NCI-H2227 (cell line): ENCODE data around the gene AKAP12.
"Not testable (repeated sequence)": the region's sequence is repeated elsewhere in the genome, so short reads cannot be mapped to it uniquely, and the experiment has no call there.

Experiments
- DNase-seq: peaks from one replicate; lab custom pipeline; 2025; ENCODE audit not compliant: unreplicated experiment; lab: John Stamatoyannopoulos, UW

The AKAP12 gene

DNA sequence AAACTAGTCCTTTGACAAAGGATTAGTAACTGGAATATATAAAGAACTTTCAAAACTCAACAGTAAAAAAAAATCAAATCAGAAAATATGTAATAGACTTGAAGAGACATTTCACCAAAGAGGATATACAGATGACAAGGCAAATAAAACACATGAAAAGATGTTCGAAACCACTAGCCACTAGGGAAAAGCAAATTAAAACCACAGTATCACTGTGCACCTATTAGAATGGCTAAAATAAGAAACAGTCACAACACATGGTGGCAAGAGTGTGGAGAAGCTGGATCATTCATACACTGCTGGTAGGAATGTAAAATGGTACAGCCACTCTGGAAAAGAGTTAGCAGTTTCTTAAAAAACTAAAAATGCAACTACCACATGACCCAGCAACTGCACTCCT, 136.7 kb downstream of the AKAP12 start:
- DNase-seq, result no peak

DNA sequence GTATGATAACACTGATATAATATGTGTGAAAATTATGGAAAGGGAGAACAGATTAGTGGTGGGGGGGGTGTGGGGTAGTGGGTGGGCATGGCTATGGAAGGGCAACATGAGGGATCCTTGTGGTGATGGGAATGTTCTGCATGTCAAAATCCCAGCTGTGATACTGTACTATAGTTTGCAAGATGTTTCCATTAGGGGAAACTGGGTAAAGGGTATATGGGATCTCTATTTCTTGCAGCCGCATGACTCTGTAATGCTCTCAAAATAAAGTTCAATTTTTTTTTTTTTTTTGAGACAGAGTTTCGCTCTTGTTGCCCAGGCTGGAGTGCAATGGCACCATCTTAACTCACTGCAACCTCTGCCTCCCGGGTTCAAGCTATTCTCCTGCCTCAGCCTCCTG, 137.3 kb downstream of the AKAP12 start:
- no peak for DNase-seq

DNA sequence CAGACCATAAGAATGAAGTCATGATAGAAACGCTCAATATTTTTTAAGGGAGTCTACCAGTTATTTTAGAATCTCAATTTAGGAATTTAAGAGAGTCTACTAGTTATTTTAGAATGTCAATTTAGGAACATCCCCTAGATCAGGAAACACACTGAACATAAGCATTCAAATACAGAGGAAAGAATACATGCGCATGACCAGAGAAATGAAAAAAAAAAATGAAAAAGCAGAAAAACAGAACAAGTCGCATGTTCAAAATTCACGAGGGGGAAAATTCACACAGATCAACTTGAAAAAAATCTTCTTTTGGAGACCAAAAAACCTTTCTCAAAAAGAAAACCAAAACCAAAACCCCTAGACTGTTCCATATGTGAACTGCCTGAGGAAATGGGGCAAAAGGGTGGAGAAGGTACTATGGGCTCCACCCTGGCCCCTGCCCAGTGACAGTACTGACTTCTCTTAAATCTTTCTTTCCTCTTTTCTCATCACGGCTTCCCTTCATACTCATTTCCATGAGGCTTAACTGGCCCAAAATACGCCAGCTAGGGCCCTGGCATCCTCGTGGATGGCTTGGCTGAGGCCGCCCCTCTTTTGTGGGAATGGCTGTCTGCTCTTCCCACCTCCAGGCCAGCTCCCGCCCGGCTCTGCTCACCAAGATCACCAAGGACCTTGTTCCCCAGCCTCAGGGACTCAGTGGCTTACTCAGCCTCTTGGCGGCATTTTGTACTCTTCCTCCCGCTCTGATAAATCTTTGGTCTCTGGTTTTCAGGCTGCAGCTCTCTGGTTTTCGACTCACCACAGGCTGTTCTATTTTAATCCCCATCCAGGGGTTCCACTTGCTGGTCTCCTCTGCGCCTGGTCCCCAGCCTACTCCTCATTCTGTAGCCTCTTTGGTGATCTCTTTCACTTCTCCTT, 140.4 kb downstream of the AKAP12 start:
- no peak for DNase-seq

DNA sequence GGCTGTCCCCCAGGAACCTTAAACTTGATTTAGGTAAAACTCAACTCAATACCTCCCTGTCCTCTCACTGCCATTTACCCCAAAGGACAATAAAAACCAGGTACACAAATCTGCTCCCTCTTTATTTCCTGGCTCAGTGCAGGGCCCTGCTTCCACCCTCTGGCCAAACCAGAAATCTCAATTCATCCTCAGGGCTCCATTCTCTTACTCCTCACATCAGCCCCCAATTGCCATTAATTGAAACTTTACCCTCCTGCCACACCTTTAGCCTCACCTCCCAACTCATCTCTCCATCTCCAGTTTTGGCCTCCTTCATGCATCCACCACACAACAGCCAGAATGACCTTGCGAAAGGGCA, 141.1 kb downstream of the AKAP12 start:
- DNase-seq, result no peak

DNA sequence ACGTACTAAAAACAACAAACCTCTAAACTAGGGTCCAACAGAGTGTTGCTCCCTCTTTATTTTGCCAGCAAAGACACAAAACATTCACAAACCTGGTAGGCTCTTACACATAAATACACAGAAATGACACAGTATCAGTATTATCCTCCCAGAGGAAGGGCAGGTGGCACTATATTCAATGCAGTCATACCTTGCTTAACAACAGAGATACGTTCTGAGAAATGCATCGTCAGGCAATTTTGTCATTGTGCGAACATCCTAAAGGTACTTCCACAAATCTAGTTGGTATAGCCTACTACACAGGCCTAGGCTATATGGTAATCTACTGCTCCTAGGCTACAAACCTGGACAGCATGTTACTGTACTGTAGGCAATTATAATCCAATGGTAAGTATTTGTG, 142.0 kb downstream of the AKAP12 start:
- no peak for DNase-seq

DNA sequence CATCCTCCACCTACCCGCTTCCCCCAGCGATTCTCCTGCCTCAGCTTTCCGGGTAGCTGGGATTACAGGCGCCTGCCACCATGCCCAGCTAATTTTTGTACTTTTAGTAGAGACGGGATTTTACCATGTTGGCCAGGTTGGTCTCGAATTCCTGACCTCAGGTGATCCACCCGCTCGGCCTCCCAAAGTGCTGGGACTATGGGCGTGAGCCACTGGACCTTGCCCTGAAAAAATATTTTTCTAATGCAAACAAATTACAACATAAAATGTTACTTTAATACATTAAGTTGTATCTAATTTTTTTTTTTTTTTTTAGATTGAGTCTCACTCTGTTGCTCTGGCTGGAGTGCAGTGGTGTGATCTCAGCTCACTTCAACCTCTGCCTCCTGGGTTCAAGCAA, 142.9 kb downstream of the AKAP12 start:
- DNase-seq, result not testable (repeated sequence)

DNA sequence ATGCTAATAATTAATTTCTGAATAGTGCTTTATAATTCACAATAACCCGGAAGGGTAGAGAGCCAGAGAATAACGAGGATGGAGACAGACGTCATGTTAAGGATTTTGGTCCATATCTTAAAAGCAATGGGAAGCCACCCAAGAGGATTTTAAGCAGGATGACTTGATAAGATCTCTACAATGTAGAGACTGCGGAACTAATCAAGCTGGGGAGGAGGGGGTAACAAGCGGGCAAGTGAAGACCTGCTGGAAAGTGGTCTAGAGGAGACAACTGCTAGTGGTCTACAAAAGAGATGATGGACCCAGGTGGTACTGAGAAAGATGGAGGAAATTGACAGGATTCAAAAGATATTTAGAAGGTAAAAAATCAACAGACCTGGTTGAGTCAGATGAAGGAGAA, 144.4 kb downstream of the AKAP12 start:
- no peak for DNase-seq

DNA sequence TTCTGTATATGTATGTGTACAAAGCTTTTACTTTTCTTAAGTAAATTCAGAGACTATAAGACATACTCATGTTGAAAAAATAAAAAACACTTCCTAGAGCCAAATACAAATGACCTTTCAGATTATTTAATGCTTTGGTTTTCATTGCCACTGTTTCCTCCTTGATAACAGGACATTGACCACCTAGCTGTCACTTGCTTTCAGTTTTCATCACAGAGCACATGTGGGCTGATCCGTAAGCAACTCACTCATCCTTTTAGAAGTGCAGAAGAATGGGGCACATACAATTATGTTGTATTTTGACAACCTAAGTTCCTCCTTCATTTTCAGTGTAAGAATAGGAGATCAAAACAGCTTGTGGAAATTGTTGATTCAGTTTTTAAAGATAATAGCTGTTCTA, 145.4 kb downstream of the AKAP12 start:
- DNase-seq, result peak; percentile 16

DNA sequence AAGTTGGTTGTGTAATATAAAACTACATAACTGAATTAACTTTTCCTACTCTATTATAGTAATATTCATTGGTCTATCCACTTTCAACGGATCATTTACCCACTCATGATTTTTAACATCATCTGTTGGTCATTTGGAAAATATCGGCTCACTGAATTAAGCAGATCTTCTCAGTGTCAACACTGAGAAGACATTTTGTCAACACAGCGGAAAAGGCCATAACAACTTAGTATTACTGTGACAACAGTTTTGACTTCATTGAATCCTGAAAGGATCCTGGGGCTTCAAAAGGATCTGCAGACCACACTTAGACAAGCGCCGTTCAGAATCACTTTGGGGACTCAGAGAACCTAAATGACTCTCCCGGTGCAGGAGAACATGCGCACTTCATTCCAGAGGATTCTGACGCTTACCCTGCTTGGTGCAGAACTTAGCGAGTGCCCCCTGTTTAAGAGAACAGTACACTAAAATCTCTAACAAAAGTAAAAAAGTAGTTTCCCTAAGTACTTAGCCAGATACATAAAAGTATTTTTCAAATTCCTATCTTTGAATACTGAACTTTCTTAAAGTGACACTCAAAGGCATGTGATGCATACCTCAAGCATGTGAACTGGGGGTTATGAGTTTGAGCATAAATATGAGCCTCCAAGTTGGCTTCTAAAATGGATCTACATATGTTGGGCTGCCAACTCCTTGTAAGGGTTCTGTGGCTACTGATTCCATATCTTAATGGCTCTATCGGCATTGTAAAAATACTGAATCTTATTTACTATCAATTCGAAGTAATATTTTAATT, 147.6 kb downstream of the AKAP12 start:
- no peak for DNase-seq

DNA sequence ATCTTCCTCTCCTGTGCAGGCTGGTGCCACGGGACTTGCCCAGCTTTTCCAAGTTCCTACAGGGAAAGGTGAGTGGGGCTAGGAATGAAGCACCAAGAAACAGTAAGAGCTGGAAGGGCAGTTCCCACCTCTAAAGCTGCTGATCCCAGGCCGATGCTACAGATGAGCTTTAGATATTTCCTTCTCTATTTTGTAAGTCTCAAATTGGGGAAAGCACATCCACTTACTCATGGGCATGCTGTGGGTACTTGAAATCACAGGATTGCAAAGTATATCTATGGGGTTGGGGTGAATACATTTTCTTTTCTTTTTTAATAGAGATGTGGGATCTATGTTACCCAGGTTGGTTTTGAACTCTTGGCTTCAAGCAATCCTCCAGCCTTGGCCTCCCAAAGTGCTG, 148.5 kb downstream of the AKAP12 start:
- DNase-seq, result no peak

DNA sequence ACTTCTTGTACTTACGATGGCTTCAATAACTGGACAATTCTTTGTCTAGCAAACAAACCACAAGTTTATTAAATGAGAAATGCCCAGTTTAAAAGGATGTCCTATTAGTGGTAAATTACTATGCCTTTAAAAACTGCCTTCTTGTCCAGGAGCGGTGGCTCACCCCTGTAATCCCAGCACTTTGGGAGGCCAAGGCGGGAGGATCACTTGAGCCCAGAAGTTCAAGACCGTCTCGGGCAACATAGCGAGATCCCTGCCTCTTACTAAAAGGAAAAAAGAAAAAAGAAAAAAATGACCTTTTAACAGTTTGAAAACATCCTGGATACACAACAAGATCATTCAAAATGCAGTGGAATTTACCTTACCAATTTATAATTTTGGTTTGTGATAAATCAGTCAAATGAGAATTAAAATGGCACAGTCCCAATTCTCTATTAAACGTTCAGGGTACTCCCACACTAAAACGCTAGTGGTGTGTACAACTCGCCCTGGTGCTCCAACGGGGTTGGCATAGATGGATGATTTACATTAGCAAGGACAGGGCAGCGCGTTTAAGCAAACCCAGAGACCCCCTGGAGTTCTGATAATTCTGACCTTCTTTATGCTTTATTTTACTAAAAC, 149.3 kb downstream of the AKAP12 start:
- DNase-seq, result peak; percentile 41

DNA sequence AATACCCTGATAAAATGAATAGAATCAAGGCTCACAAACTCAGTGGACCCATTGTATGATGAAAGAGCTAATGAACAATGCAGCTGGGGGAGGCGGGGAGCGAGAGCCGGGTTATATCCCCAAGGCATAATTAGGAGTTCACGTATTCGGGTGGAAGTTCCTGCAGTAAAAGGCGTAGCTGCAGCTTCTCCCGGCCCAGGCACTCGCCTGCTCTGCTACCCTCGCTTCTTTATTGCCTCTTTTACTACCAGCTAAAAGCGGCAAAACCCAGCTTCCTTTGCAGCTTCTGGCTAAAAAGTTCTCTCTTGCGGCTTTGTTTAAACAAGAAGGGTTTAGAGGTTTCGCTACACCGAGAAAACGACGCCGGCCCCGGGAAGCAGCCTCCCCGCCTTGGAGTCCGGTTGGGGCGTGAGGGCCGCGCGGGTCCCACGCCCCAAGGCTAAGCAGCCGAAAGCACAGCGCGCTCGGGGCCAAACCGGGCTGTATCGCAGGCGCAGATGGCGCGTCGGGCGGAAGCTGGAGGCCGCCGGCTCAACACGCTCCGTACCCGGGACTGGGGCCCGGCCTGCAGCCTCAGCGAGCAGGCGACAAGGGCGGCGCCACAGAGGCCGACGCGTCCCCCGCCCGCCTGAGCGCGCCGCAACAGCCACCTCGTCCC, 150.0 kb downstream of the AKAP12 start:
- no peak for DNase-seq

DNA sequence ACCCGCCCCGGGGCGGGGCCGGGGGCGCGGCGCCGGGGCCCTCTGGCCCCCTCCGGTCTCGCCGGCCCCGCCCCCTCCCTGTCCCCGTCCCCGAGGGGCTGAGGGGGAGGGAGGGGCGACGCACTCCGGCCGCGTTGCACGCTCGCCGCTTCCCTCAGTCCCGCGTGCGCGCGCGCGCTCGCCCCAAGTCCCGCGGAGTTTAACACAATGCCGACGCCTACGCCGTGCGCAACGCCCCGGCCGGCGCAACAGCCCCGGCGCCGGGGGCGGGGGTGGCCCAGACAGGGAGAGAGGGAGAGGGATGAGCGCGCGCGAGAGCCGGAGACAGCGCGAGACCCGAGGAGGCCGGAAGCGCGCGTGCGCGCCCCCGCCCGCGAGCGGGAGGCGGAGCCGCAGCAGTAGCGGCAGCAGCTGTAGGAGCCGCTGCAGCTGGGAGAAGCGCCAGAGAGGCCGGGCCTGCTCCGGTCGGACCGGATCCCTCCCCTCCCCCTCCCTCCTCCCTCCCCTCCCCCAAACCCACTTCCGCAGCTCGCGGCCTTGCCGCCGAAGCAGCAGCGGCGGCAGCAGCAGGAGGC, 150.6 kb downstream of the AKAP12 start:
- DNase-seq, result peak; percentile 98

DNA sequence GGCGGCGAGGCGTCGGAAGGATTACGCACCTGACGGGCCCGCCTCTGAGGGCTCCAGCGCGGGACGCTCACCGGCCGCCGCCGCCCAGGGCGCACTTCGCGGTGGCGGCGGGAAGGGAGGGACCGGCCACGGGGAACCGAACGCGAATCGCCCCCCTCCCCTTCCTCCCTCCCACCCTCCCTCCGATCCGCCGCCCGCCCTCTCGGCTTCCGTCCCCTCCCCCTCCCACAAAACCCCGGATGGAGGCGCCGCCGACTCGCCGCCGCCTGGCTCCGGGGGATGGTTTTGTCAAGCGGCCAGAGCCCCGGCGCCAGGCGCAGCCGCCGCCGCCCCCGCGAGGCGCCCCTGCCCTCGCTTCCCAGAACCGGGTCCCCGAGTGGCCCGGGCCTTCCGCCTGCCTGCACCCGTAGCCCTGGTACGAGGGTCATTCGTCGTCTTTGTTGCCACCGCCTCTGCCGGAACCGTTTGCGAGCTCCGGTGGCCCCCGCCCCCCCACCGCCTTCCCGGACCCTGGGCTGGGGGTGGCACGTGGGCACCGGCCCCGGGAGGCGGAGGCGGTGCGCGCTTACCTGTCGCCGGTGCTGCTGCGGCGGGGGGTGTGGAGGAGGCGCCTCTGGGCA, 151.2 kb downstream of the AKAP12 start:
- DNase-seq, result peak; percentile 78

DNA sequence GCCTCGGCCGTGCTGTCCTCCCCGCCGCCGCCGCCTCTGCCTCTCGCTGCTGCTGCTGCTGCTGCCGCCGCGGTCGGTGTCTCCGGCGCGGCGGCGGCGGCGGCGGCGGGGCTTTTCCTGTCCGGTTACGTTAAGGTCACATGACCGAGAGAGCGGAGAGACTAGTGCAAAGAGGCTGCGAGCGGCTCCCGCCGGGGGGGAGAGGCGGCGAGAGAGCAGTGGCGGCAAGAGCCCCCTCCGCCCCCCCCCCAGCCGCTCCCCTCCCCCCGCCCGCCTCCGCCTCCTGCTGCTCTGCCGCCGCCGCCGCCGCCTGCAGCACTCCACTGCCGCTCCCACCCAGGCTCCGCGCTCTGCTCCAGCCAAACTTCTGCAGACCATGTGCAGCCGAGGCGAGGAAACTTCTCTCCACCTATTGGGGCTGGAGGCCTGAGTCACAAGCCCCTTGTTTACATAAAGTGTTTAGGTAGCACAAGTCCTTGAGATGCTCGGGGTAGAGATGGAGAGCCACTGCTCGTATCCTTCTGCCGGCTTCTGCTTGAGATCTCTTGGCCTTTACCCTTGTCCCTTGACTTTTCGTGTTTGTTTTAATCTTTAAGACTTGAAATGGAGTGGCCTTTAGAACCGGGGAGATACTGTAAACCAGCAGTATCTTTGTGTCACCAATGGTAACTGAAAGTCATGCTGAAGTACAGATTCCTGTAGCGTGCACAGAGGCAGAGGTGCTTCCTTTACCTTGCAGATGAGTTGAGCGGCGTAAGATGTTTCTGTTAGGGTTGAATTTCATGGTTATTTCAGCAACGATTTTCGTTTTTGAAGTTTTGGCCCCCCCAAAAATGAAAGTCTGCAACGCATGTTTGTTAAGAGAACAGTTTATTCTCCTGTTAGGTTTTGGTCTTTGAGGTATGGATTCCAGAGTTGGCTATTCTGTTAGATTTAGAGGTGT, 152.0 kb downstream of the AKAP12 start, which contains the start of gene ZBTB2:
ZBTB2 (minus strand) TSS at position 89 of the 943 bp plus-strand sequence. CDS start 17,922 bp downstream, outside the sequence.
- DNase-seq, result peak; percentile 81

DNA sequence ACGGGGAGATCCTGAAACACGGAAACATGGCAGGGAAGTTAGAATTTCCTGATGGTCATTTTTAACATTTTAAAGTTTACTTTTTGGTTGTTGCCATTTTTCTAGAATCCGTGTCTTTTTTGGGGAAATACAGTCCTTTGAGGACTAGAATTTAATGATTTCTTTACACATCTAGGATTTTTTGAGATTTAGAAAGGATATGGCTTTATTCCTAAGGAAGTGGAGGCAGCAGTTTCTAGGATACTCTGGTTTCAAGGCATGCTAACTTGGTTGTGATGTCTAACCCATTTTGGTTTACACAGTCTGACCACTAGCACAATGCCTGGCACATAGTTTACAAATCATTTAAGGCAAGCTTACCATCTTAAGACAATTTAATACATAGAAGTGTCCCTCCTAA, 152.7 kb downstream of the AKAP12 start:
- DNase-seq, result no peak

DNA sequence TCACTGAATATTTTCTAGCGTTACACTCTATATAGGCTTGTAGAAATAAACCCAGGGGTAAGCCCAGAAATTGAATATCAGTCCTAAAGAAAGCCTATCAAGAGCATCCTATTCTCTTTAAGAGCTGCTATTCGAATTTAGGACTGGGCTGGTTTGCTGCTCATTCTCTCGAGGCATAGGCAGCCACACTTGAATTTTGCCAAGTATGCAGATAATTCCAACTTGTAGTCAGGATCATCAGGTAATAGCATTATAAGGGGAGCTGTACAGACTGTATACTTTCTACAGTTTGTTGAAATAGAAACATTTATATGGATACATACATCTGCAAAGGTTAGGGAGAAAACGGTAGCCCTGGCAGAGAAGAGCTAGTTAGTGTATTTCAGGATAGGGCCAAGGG, 153.6 kb downstream of the AKAP12 start:
- DNase-seq, result no peak

DNA sequence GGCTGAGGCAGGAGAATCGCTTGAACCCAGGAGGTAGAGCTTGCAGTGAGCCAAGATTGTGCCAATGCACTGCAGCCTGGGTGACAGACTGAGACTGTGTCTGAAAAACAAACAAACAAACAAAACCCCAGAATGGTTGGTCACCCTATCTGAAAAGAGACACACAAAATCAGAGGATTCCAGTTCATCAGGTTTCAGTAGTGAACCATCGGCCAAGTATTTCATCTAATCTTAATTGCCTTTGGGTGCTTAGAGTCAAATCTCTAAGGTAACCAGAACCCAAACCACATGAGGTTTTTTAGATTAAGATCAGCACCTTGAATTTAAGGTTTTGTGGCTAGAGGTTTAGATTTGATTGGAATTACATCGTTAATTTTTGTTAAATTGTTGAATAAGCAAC, 159.9 kb downstream of the AKAP12 start:
- no peak for DNase-seq

DNA sequence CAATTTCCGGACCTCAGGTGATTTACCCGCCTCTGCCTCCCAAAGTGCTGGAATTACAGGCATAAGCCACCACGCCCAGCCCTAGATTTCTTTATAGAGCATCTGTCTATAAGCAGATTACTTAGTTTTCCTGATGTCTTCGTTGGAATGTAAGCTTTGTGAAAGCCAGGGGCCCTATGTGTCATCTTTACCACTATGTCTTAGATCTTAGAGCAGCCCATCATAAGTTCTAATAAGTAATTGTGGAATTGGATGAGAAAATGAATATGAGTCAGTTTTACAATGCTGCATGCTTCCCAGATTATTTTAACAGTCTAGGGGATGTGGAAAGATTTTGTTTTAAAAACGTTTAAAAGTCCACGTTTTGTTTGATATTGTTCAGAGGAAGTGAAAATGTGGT, 160.7 kb downstream of the AKAP12 start:
- DNase-seq, result no peak
